IMR-90 (cell line): ENCODE data around the gene CEBPB. TPM values are rescaled to one million over a fixed set of nuclear protein-coding genes. Genes with fewer than 3 reads are reported as not detected.

Experiments used
- ATAC-seq: fragments of 200-7000 bp; cut with Tn5 transposase; 2 replicates; pipeline ENCODE4 v1.9.1; 2020; ENCODE audit warnings: low read depth, mild to moderate bottlenecking, moderate library complexity
- BruUV-seq: library from RNA; stranded (reverse); fragments of 400-500 nt; replicated peaks from 2 replicates; lab custom pipeline; 2021; lab: Mats Ljungman, UMichigan
- CTCF ChIA-PET: fragments of 300-600 bp; formaldehyde crosslinking; extraction: SDS; loops from one replicate; lab custom pipeline; 2021; ENCODE audit warnings: antibody characterized with exemption; lab: Yijun Ruan, JAX
- POLR2A ChIA-PET: fragments of 300-600 bp; sonication (Branson Sonifier 250); formaldehyde crosslinking; loops from one replicate; lab custom pipeline; 2022; ENCODE audit warnings: antibody characterized with exemption; ENCODE audit not compliant: unreplicated experiment; lab: Charles Lee
- DNase-seq: peaks from one replicate; pipeline ENCODE4 v3.0.0; 2013
- H2AFZ ChIP-seq: replicated peaks from 2 replicates; pipeline ENCODE3; 2013; ENCODE audit warnings: low read length, mild to moderate bottlenecking; ENCODE audit not compliant: poor library complexity
- H2AK5ac ChIP-seq: 2 replicates; pipeline ENCODE4 v1.6.1; 2013; ENCODE audit warnings: low read depth, low read length, inconsistent platforms
- H2AK9ac ChIP-seq: replicated peaks from 2 replicates; pipeline ENCODE3; 2013; ENCODE audit warnings: mild to moderate bottlenecking, low read depth, low read length, moderate library complexity; ENCODE audit not compliant: poor library complexity
- H2BK120ac ChIP-seq: 2 replicates; pipeline ENCODE4 v1.6.1; 2013; ENCODE audit warnings: low read depth, low read length, inconsistent platforms
- H2BK15ac ChIP-seq: 3 replicates; pipeline ENCODE4 v1.6.1; 2013; ENCODE audit warnings: low read depth, low read length, inconsistent platforms
- H2BK20ac ChIP-seq: 2 replicates; pipeline ENCODE4 v1.6.1; 2013; ENCODE audit warnings: low read depth, mild to moderate bottlenecking, inconsistent platforms, low read length, moderate library complexity
- H2BK5ac ChIP-seq: 2 replicates; pipeline ENCODE4 v1.6.1; 2013; ENCODE audit warnings: mild to moderate bottlenecking, low read depth, low read length, inconsistent platforms; ENCODE audit not compliant: poor library complexity, severe bottlenecking
- H3K14ac ChIP-seq: replicated peaks from 2 replicates; pipeline ENCODE4 v1.6.1; 2013; ENCODE audit warnings: low read depth, low read length, inconsistent platforms
- H3K18ac ChIP-seq: 2 replicates; pipeline ENCODE4 v1.6.1; 2013; ENCODE audit warnings: low read depth, low read length, control low read depth
- H3K23ac ChIP-seq: 2 replicates; pipeline ENCODE4 v1.6.1; 2013; ENCODE audit warnings: low read depth, low read length, inconsistent platforms
- H3K27ac ChIP-seq: 2 replicates; pipeline ENCODE4 v1.5.1; 2013; ENCODE audit warnings: mild to moderate bottlenecking, control low read depth, low read length; ENCODE audit not compliant: insufficient read depth
- H3K27me3 ChIP-seq: 2 replicates; pipeline ENCODE4 v1.6.1; 2013; ENCODE audit warnings: low read length; ENCODE audit not compliant: control insufficient read depth, insufficient read depth
- H3K36me3 ChIP-seq: 2 replicates; pipeline ENCODE4 v1.6.1; 2013; ENCODE audit warnings: low read length, mixed read lengths; ENCODE audit not compliant: control insufficient read depth, insufficient read depth
- H3K4ac ChIP-seq: 2 replicates; pipeline ENCODE4 v1.6.1; 2013; ENCODE audit warnings: low read depth, low read length, inconsistent platforms
- H3K4me1 ChIP-seq: 2 replicates; pipeline ENCODE4 v1.6.1; 2013; ENCODE audit warnings: low read length, mixed read lengths; ENCODE audit not compliant: control insufficient read depth, insufficient read depth
- H3K4me2 ChIP-seq: 2 replicates; pipeline ENCODE4 v1.6.1; 2013; ENCODE audit warnings: low read depth, mild to moderate bottlenecking, control low read depth, low read length, moderate library complexity
- H3K4me3 ChIP-seq: 2 replicates; pipeline ENCODE4 v1.5.1; 2013; ENCODE audit warnings: low read depth, mild to moderate bottlenecking, control low read depth, low read length, moderate library complexity; ENCODE audit not compliant: insufficient read depth
- H3K56ac ChIP-seq: 2 replicates; pipeline ENCODE4 v1.6.1; 2013; ENCODE audit warnings: low read length, inconsistent platforms; ENCODE audit not compliant: insufficient read depth; ENCODE audit errors: extremely low read depth
- H3K79me1 ChIP-seq, 2 experiments: 2 replicates each; pipeline ENCODE4 v1.6.1; 2013; ENCODE audit warnings: low read length in 2 of 2, inconsistent platforms in 1 of 2, low read depth in 1 of 2
- H3K9ac ChIP-seq: 2 replicates; pipeline ENCODE4 v1.6.1; 2013; ENCODE audit warnings: low read depth, low read length, control low read depth
- H3K9me1 ChIP-seq: 2 replicates; pipeline ENCODE4 v1.6.1; 2013; ENCODE audit warnings: low read length, inconsistent platforms; ENCODE audit not compliant: insufficient read depth
- H3K9me3 ChIP-seq: 2 replicates; pipeline ENCODE4 v1.6.1; 2013; ENCODE audit warnings: low read length; ENCODE audit not compliant: control insufficient read depth, insufficient read depth
- H4K20me1 ChIP-seq: 2 replicates; pipeline ENCODE4 v1.6.1; 2013; ENCODE audit warnings: low read length, inconsistent platforms; ENCODE audit not compliant: insufficient read depth
- H4K5ac ChIP-seq: 2 replicates; pipeline ENCODE4 v1.6.1; 2013; ENCODE audit warnings: mild to moderate bottlenecking, low read depth, low read length, control low read depth
- H4K8ac ChIP-seq, 2 experiments: 2 replicates each; pipeline ENCODE4 v1.6.1; 2013; ENCODE audit warnings: low read depth in 2 of 2, low read length in 2 of 2, control low read depth in 1 of 2, inconsistent platforms in 1 of 2
- H4K91ac ChIP-seq: 2 replicates; pipeline ENCODE4 v1.6.1; 2013; ENCODE audit warnings: low read depth, low read length, inconsistent platforms; ENCODE audit not compliant: insufficient read depth
- BHLHE40 ChIP-seq: fragments of 150-350 bp; IDR thresholded peaks from 2 replicates; pipeline ENCODE4 v1.6.1; 2016; ENCODE audit warnings: mild to moderate bottlenecking, low read depth, low read length
- CEBPB ChIP-seq: IDR thresholded peaks from 2 replicates; pipeline ENCODE4 v1.6.1; 2012; ENCODE audit warnings: low read depth, low read length, improper control_type of control experiment
- MAZ ChIP-seq: IDR thresholded peaks from 2 replicates; pipeline ENCODE4 v1.6.1; 2012; ENCODE audit warnings: low read depth, mild to moderate bottlenecking, low read length, improper control_type of control experiment, moderate library complexity, borderline replicate concordance
- MXI1 ChIP-seq: IDR thresholded peaks from 2 replicates; pipeline ENCODE4 v1.6.1; 2012; ENCODE audit warnings: low read depth, mild to moderate bottlenecking, low read length, moderate library complexity, borderline replicate concordance
- NFE2L2 ChIP-seq: fragments of 150-350 bp; IDR thresholded peaks from 2 replicates; pipeline ENCODE4 v1.6.1; 2016; ENCODE audit warnings: low read depth, mild to moderate bottlenecking, low read length
- POLR2A ChIP-seq: IDR thresholded peaks from 2 replicates; pipeline ENCODE4 v1.6.1; 2012; ENCODE audit warnings: mild to moderate bottlenecking, low read depth, low read length
- USF2 ChIP-seq: fragments of 150-350 bp; IDR thresholded peaks from 2 replicates; pipeline ENCODE4 v1.6.1; 2017; ENCODE audit warnings: mild to moderate bottlenecking, antibody characterized with exemption, low read length, low read depth
- WGBS, 2 experiments: methylation state at CpG; one replicate each; pipeline versions ENCODE4 v1.1.5 to v1.1.7; 2013; ENCODE audit warnings: missing lambda C conversion rate in 2 of 2; ENCODE audit not compliant: insufficient read length in 1 of 2; ENCODE audit errors: extremely low coverage in 2 of 2; 5-methylcytosine and 5-hydroxymethylcytosine counted together
- dilution Hi-C: fragments of 300-500 bp; cut with HindIII; formaldehyde crosslinking; loops from one replicate; pipeline ENCODE4 v1.14.3; 2018; ENCODE audit warnings: low sequenced_read_pairs; ENCODE audit not compliant: unreplicated experiment
- in situ Hi-C: fragments of 300-500 bp; cut with MboI; formaldehyde crosslinking; loops from 3 replicates; pipeline ENCODE4 v1.14.3; 2019; ENCODE audit warnings: low sequenced_read_pairs, inconsistent platforms, mixed read lengths
- intact Hi-C: fragments of 100-400 bp; cut with micrococcal nuclease; formaldehyde crosslinking; loops from 2 replicates; pipeline ENCODE4 v1.10.0; 2022
- polyA plus RNA-seq, 3 experiments: library from polyadenylated mRNA; depleted of rRNA; stranded (reverse); fragments of >200 nt; gene quantifications; 2 replicates each; pipeline ENCODE4 v1.2.3, GENCODE V29; 2012; ENCODE audit warnings: low replicate concordance in 1 of 3
- total RNA-seq: library from RNA; depleted of rRNA; stranded (reverse); fragments of >200 nt; gene quantifications from 2 replicates; pipeline ENCODE4 v1.2.3, GENCODE V29; 2012

Gene CEBPB
- total and polyA plus RNA-seq, 2 of the 4 experiments (the other 2 are of a cell fraction): 3.4 to 17.4 TPM

- peak within 1 kb of the TSS; percentile 97 to 99 for H4K8ac ChIP-seq
- WGBS, 2 experiments: 2% methylated on average over 80 of the region's 99 CpGs; no CpG with 5 or more reads in 1 of the 2 experiments
- H2BK15ac ChIP-seq: peak within 1 kb of the TSS; percentile 79; the same call in 2 of the 3 replicates
- peak within 1 kb of the TSS; percentile 70; the same call in 1 of the 2 replicates for H3K56ac ChIP-seq
- intact Hi-C loops (loop anchor here (1.0 kb wide), 1 partner anchor 12 kb away; no protein-coding TSS in a partner anchor), in situ Hi-C loops (no loop called here), dilution Hi-C loops (no loop called here)
- ATAC-seq: peak; percentile 98
- H3K23ac ChIP-seq: peak within 1 kb of the TSS; percentile 92
- H3K14ac ChIP-seq: peak within 1 kb of the TSS; percentile 77
- peaks cover 21% of the 10 kb centered on the region for H3K9me1 ChIP-seq
- CTCF ChIA-PET: interaction anchor here (1.2 kb wide), 1 partner anchor 33 kb away, joined by 6 read pairs; no protein-coding TSS in a partner anchor
- H2BK5ac ChIP-seq: peak within 1 kb of the TSS; percentile 73
- H3K36me3 ChIP-seq: peaks cover 11% of the 10 kb centered on the region
- H4K5ac ChIP-seq: peak within 1 kb of the TSS; percentile 91
- H3K4ac ChIP-seq: peak within 1 kb of the TSS; percentile 85
- POLR2A ChIA-PET: interaction anchor here (0.6 to 0.9 kb wide), 2 partner anchors 10 to 126 kb away, joined by 4 to 6 read pairs; no protein-coding TSS in a partner anchor
- H3K4me1 ChIP-seq: peaks cover 22% of the 10 kb centered on the region
- TF ChIP-seq MAZ: peak; percentile 37; the same call in 1 of the 2 replicates
- no peak for TF ChIP-seq NFE2L2
- peak; percentile 51 for TF ChIP-seq USF2
- no peak for TF ChIP-seq CEBPB
- peak; percentile 93 for TF ChIP-seq POLR2A
- peak; percentile 40; the same call in 1 of the 2 replicates for TF ChIP-seq BHLHE40
- TF ChIP-seq MXI1: peak; percentile 77; the same call in 1 of the 2 replicates
- H3K4me2 ChIP-seq: peak within 1 kb of the TSS; percentile 98
- peak within 1 kb of the TSS; percentile 99 for H2AK5ac ChIP-seq
- H4K91ac ChIP-seq: peak within 1 kb of the TSS; percentile 91
- peak within 1 kb of the TSS; percentile 17; the same call in 1 of the 2 replicates for H2BK20ac ChIP-seq
- no peaks in the 10 kb centered on the region for H3K9me3 ChIP-seq
- H3K79me1 ChIP-seq: peaks cover 12 to 50% of the 10 kb centered on the region in 2 experiments; a peak in 3 of 4 replicates
- peak; percentile 90 for DNase-seq
- peak within 1 kb of the TSS; percentile 88 for H3K9ac ChIP-seq
- peak within 1 kb of the TSS; percentile 71 for H2BK120ac ChIP-seq
- H2AFZ ChIP-seq: peak within 1 kb of the TSS; percentile 92
- H3K27ac ChIP-seq: peak within 1 kb of the TSS; percentile 83
- H3K27me3 ChIP-seq: no peaks in the 10 kb centered on the region
- BruUV-seq: no TSS peak
- peak within 1 kb of the TSS; percentile 26 for H3K18ac ChIP-seq
- H2AK9ac ChIP-seq: peak within 1 kb of the TSS; percentile 99
- peaks cover 37% of the 10 kb centered on the region for H4K20me1 ChIP-seq
- H3K4me3 ChIP-seq: peak within 1 kb of the TSS; percentile 87
These were observed 36.9 kb upstream of the CEBPB start, which contains the start of gene PEDS1 for GRCh38 chr20:50153500-50154377. Gene PEDS1, minus strand, starts transcription at chr20:50153723. Its CDS starts 86 bp downstream, at chr20:50153637.
